Adipocyte (in vitro differentiated cells): Measurements from ENCODE around the gene MYADML2.
"Not testable (repeated sequence)": the region's sequence is repeated elsewhere in the genome, so short reads cannot be mapped to it uniquely, and the experiment has no call there.

Experiments used
- DNase-seq: peaks from one replicate; pipeline ENCODE4 v3.0.0-alpha.2; 2015; ENCODE audit warnings: low read depth
- H3K27me3 ChIP-seq: replicated peaks from 2 replicates; pipeline ENCODE4 v1.7.0; 2013; ENCODE audit warnings: mild to moderate bottlenecking, low read length, moderate library complexity; ENCODE audit not compliant: control insufficient read depth, insufficient read depth
- H3K36me3 ChIP-seq: 2 replicates; pipeline ENCODE4 v1.7.0; 2013; ENCODE audit warnings: low read length, mild to moderate bottlenecking, moderate library complexity; ENCODE audit not compliant: control insufficient read depth, insufficient read depth, severe bottlenecking
- H3K4me1 ChIP-seq: 2 replicates; pipeline ENCODE4 v1.7.0; 2013; ENCODE audit warnings: mild to moderate bottlenecking, low read length, moderate library complexity; ENCODE audit not compliant: control insufficient read depth, insufficient read depth
- H3K4me3 ChIP-seq: 2 replicates; pipeline ENCODE4 v1.7.0; 2013; ENCODE audit warnings: mild to moderate bottlenecking, low read length, moderate library complexity
- H3K9ac ChIP-seq: 2 replicates; pipeline ENCODE4 v1.7.0; 2013; ENCODE audit warnings: mild to moderate bottlenecking, low read length, moderate library complexity
- H3K9me3 ChIP-seq: 2 replicates; pipeline ENCODE4 v1.7.0; 2013; ENCODE audit warnings: mild to moderate bottlenecking, low read length, moderate library complexity; ENCODE audit not compliant: control insufficient read depth

Gene MYADML2

GRCh38 chr17:81986606-81987005, 39.6 kb upstream of the MYADML2 start:
- H3K9me3 ChIP-seq, result no peaks in the 10 kb centered on the region
- H3K9ac ChIP-seq, result no peak overlapping the region
- DNase-seq, result no peak
- peaks cover 25% of the 10 kb centered on the region for H3K36me3 ChIP-seq
- H3K4me3 ChIP-seq, result no peak overlapping the region
- H3K4me1 ChIP-seq, result peaks cover 3% of the 10 kb centered on the region
- no peaks in the 10 kb centered on the region for H3K27me3 ChIP-seq

DNA sequence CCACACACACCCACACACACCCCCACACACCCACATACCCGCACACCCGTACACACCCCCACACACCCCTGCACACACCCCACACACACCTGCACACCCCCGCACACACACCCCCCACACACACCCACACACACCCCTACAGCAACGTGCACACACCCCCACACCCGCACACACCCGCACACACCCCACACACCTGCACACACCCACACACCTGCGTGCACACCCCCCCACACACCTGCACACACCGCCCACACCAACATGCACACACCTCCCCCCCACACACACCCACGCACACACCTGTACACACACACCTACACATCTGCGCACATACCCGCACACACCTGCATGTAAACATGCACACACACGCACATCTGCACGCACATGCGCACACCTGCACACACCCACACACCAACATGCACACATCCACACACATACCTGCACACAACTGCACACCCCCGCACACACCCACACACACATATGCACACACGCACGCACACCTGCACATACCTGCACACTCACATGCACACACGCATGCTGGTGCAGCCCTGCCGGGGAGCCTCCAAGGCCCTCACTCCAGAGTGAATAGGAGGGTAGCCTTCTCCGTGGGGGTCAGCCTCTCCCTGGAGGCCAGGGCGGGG, 37.9 kb upstream of the MYADML2 start:
- Histone ChIP-seq H3K36me3 (peaks cover 30% of the 10 kb centered on the region), H3K4me1 (no peaks in the 10 kb centered on the region), H3K4me3 (no peak overlapping the region), H3K9ac (no peak overlapping the region), H3K27me3 (no peaks in the 10 kb centered on the region), H3K9me3 (no peaks in the 10 kb centered on the region)
- no peak for DNase-seq

DNA sequence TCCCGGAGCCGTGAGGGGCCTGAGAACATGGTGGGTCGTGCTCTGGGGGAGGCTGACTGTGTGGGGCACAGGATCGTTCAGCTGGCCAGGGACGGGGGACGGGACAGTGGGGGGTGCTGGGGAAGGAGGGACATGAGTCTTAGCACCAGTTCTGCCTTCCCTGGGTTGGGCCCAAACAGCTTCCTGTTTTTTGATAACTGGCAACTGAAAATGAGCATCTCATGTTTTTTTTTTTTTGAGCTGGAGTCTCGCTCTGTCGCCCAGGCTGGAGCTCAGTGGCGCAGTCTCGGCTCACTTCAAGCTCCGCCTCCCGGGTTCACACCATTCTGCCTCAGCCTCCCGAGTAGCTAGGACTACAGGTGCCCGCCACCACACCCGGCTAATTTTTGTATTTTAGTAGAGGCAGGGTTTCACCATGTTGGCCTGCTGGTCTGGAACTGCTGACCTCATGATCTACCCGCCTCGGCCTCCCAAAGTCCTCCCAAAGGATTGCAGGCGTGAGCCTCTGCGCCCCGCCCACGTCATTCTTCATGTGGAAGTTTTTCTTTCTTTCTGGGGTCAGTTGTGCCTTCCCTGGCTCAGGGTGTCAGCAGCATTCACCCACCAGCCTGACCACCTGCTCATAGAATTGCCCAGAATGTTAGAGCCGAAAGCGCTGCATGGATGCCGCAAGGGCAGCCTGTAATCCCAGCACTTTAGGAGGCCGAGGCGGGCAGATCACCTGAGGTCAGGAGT, 36.8 kb upstream of the MYADML2 start:
- no peak overlapping the region for H3K9ac ChIP-seq
- DNase-seq, result no peak
- no peaks in the 10 kb centered on the region for H3K27me3 ChIP-seq
- peaks cover 33% of the 10 kb centered on the region for H3K36me3 ChIP-seq
- H3K4me3 ChIP-seq, result no peak overlapping the region
- H3K9me3 ChIP-seq, result no peaks in the 10 kb centered on the region
- H3K4me1 ChIP-seq, result peaks cover under 1% of the 10 kb centered on the region

DNA sequence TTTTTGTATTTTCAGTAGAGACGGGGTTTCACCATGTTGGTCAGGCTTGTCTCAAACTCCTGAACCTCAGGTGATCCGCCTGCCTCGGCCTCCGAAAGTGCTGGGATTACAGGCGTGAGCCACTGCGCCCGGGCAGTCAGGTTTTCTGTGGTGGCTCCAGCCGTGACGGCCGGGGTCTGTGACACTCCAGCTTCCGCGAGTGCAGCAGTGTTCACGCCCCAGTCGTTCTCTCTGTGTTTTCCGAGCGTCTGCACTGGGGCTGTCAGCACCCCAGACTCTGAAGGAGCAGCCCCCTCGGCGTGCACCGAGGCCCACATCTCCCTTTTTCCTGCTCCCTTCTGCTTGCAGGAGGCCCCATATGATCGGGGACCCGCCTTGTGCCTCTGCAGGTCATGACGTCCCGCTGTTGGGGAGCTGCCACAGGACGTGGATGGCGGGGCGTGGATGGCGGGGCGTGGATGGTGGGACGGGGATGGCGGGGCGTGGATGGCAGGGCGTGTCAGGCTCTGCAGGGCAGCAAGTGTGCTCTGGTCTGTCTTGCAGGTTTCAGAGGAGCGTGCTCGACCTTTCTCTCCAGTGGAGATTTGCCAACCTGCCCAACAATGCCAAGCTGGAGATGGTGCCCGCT, 36.1 kb upstream of the MYADML2 start:
- Histone ChIP-seq H3K27me3 (no peaks in the 10 kb centered on the region), H3K36me3 (peaks cover 33% of the 10 kb centered on the region), H3K4me1 (peaks cover 6% of the 10 kb centered on the region), H3K4me3 (no peak overlapping the region), H3K9ac (no peak overlapping the region), H3K9me3 (no peaks in the 10 kb centered on the region)
- no peak for DNase-seq

- Histone ChIP-seq H3K4me1 (peaks cover 12% of the 10 kb centered on the region), H3K36me3 (peaks cover 29% of the 10 kb centered on the region)
- H3K9me3 ChIP-seq, DNase-seq, H3K27me3 ChIP-seq, H3K4me3 ChIP-seq, H3K9ac ChIP-seq: not testable (repeated sequence)
These were observed 34.5 kb upstream of the MYADML2 start for GRCh38 chr17:81981511-81981910.

DNA sequence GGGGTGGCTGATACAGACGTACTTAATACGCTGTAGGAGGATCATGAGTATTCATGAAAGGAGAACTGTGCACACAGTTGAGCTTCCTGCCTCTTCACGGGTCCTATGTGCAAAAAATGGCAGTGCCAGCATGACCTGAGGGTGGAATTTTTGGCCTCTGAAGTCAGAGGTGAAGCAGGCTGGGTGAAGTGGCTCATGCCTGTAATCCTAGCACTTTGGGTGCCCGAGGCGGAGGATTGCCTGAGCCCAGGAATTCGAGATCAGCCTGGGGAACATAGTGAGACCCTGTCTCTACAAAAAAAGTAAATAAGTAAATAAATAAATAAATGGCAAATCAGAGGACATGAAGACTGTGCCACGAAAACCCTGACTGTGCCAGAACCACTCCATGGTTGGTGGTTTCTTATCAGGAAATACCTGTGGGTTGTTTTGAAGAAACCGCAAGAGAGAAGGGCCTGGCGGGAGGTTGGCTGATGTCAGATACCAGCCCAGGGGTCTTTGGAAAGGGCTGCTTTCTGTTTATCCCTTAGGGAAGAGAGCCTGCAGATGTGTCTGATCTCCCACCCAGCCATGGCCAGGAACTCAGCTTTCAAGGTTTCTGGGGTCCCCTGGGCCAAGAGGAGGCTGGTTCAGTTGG, 33.8 kb upstream of the MYADML2 start:
- H3K4me1 ChIP-seq, result peaks cover 12% of the 10 kb centered on the region
- no peak overlapping the region for H3K4me3 ChIP-seq
- H3K9ac ChIP-seq, result no peak overlapping the region
- H3K36me3 ChIP-seq, result peaks cover 22% of the 10 kb centered on the region
- H3K27me3 ChIP-seq, result no peaks in the 10 kb centered on the region
- DNase-seq, result no peak
- no peaks in the 10 kb centered on the region for H3K9me3 ChIP-seq

- H3K9ac ChIP-seq, result no peak overlapping the region
- no peak for DNase-seq
- H3K36me3 ChIP-seq, result peaks cover 15% of the 10 kb centered on the region
These were observed 33.1 kb upstream of the MYADML2 start for GRCh38 chr17:81980122-81980521.

GRCh38 chr17:81978524-81979298, 31.7 kb upstream of the MYADML2 start:
- H3K9ac ChIP-seq, result peak overlapping the region; percentile 90
- peaks cover 12% of the 10 kb centered on the region for H3K4me1 ChIP-seq
- peak overlapping the region; percentile 90 for H3K4me3 ChIP-seq
- no peak for DNase-seq
- no peaks in the 10 kb centered on the region for H3K27me3 ChIP-seq
- H3K9me3 ChIP-seq, result peaks cover 6% of the 10 kb centered on the region
- peaks cover 8% of the 10 kb centered on the region for H3K36me3 ChIP-seq

More at GRCh38 chr17:81980122-81980521, 33.1 kb upstream of the MYADML2 start:
- H3K4me1 ChIP-seq, result peaks cover 12% of the 10 kb centered on the region
- H3K4me3 ChIP-seq, result no peak overlapping the region
- no peaks in the 10 kb centered on the region for H3K9me3 ChIP-seq
- H3K27me3 ChIP-seq, result no peaks in the 10 kb centered on the region

- peaks cover 11% of the 10 kb centered on the region for H3K9me3 ChIP-seq
- H3K4me3 ChIP-seq, result peak within 1 kb of the TSS; percentile 90
- H3K36me3 ChIP-seq, result peaks cover 8% of the 10 kb centered on the region
- H3K4me1 ChIP-seq, result peaks cover 12% of the 10 kb centered on the region
- H3K27me3 ChIP-seq, result no peaks in the 10 kb centered on the region
- DNase-seq, result peak; percentile 97
- H3K9ac ChIP-seq, result peak within 1 kb of the TSS; percentile 90
These were observed 30.3 kb upstream of the MYADML2 start, which contains the start of gene ASPSCR1 for GRCh38 chr17:81977211-81977808. Gene ASPSCR1 (plus strand): TSS chr17:81977629. CDS start chr17:81977647, 18 bp downstream.

DNA sequence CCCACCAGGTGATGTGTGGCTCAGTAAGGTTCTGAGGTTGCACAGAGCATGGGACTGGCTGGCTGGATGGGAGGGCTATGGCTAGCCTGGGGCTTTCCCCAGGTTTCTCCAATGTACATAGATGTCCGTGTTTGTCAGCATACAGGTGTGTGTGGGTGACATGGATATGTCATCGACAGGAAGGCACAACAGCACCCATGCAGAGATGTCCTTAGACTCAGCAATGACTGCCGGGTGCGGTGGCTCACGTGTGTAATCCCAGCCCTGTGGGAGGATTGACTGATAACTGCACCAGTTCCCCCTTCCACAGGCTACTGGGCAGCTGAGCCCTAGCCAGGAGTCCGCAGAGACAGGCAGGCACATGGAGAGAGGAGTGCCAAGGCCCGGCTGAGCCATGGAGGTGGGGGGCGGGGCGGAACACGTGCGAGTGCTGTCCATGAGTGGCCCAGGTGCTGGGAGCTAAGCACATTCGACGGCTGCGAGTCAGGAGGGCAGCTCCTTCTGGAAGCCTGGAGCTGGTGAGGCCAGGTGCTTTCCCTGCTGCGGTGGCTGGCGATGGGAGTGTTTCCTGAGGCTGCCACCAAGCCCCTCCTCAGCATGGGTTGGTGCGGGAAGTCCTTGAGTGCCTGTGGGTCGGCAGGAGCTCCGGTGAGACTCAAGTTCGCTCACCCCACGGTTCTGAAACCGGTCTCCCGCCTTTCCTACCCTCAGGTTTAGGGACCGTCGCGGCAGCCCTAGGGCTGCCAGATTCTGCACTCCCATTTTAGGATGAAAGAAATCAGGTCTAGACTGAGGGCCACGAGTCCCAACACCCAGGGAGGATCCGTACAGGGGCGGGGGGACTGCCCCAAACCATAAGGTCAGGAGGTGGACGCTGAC, 29.5 kb upstream of the MYADML2 start:
- H3K9me3 ChIP-seq, result peaks cover 11% of the 10 kb centered on the region
- peaks cover 8% of the 10 kb centered on the region for H3K36me3 ChIP-seq
- peaks cover 12% of the 10 kb centered on the region for H3K4me1 ChIP-seq
- no peaks in the 10 kb centered on the region for H3K27me3 ChIP-seq
- DNase-seq, result no peak
- peak overlapping the region; percentile 90 for H3K4me3 ChIP-seq
- peak overlapping the region; percentile 90 for H3K9ac ChIP-seq
